ENCODE measurements around the gene ARPP19. TPM values are rescaled to one million over a fixed set of nuclear protein-coding genes. Genes with fewer than 3 reads are reported as not detected.
"Not testable (repeated sequence)": the region's sequence is repeated elsewhere in the genome, so short reads cannot be mapped to it uniquely, and the experiment has no call there.

The ARPP19 gene
- total RNA-seq, 2 experiments from 2014 or later, result 172 to 183 TPM

GRCh38 chr15:52565417-52566358, 3.1 kb downstream of the ARPP19 start:
- H3K36me3 Mint-ChIP-seq, result peaks cover 13% of the 10 kb centered on the region
- DNase-seq; intact Hi-C loops (cut with micrococcal nuclease); H3K9me3 Mint-ChIP-seq; H3K27me3 Mint-ChIP-seq; H3K4me3 Mint-ChIP-seq: not testable (repeated sequence)
- peak overlapping the region; percentile 63 for H3K27ac Mint-ChIP-seq
- ChIA-PET CTCF (interaction anchor here (0.9 to 1.3 kb wide), 4 partner anchors 13 to 308 kb away, joined by 3 to 4 read pairs (median 3); no protein-coding TSS in a partner anchor), POLR2A (interaction anchor here (0.6 to 1.8 kb wide), 5 partner anchors 9 to 349 kb away, joined by 3 to 6 read pairs (median 3); no protein-coding TSS in a partner anchor)
- peaks cover 56% of the 10 kb centered on the region for H3K4me1 Mint-ChIP-seq (ENCODE audit: low read depth)

GRCh38 chr15:52563501-52564060, 5.2 kb downstream of the ARPP19 start:
- Mint-ChIP-seq H3K4me1 (ENCODE audit: low read depth) (peaks cover 71% of the 10 kb centered on the region), H3K27me3 (no peaks in the 10 kb centered on the region), H3K36me3 (peaks cover 19% of the 10 kb centered on the region), H3K4me3 (no peak overlapping the region), H3K27ac (no peak overlapping the region), H3K9me3 (no peaks in the 10 kb centered on the region)
- CTCF ChIA-PET, result interaction anchor here (0.6 kb wide), 1 partner anchor 10 kb away, joined by 3 read pairs; no protein-coding TSS in a partner anchor
- DNase-seq, result no peak
- POLR2A ChIA-PET, result no interaction called here
- intact Hi-C loops (cut with micrococcal nuclease), result no loop called here

GRCh38 chr15:52559575-52559974, 9.3 kb downstream of the ARPP19 start:
- CTCF ChIA-PET, result interaction anchor here (0.7 to 3.9 kb wide), 12 partner anchors 13 to 303 kb away, joined by 3 to 19 read pairs (median 4); partner anchors contain the start of gene MYO5A
- intact Hi-C loops (cut with micrococcal nuclease), result loop anchor here (1.0 to 5.0 kb wide), 14 partner anchors 10 to 1652 kb away; partner anchors contain the start of genes AP4E1 and ARPP19
- Mint-ChIP-seq H3K9me3 (no peaks in the 10 kb centered on the region), H3K27me3 (no peaks in the 10 kb centered on the region), H3K4me1 (ENCODE audit: low read depth) (peaks cover 76% of the 10 kb centered on the region), H3K27ac (peak overlapping the region; percentile 97), H3K36me3 (peaks cover 21% of the 10 kb centered on the region), H3K4me3 (peak overlapping the region; percentile 25)
- POLR2A ChIA-PET, result interaction anchor here (0.7 to 2.8 kb wide), 21 partner anchors 10 to 553 kb away, joined by 3 to 13 read pairs (median 4); partner anchors contain the start of genes ARPP19 and MYO5A
- DNase-seq, result peak; percentile 83

- ChIA-PET CTCF (interaction anchor here (0.7 to 3.9 kb wide), 15 partner anchors 14 to 302 kb away, joined by 3 to 19 read pairs (median 5); partner anchors contain the start of gene MYO5A), POLR2A (interaction anchor here (0.7 to 2.8 kb wide), 21 partner anchors 10 to 553 kb away, joined by 3 to 13 read pairs (median 4); partner anchors contain the start of genes ARPP19, ATOSA and MYO5A)
- H3K36me3 Mint-ChIP-seq, result peaks cover 25% of the 10 kb centered on the region
- H3K27me3 Mint-ChIP-seq, result no peaks in the 10 kb centered on the region
- peak overlapping the region; percentile 97 for H3K27ac Mint-ChIP-seq
- peak; percentile 34 for DNase-seq
- peaks cover 75% of the 10 kb centered on the region for H3K4me1 Mint-ChIP-seq (ENCODE audit: low read depth)
- intact Hi-C loops (cut with micrococcal nuclease), result loop anchor here (1.0 to 5.0 kb wide), 14 partner anchors 10 to 1652 kb away; partner anchors contain the start of genes AP4E1 and ARPP19
- H3K4me3 Mint-ChIP-seq, result peak overlapping the region; percentile 64
- no peaks in the 10 kb centered on the region for H3K9me3 Mint-ChIP-seq
These were observed 9.8 kb downstream of the ARPP19 start for GRCh38 chr15:52559022-52559421.

- Mint-ChIP-seq H3K9me3 (no peaks in the 10 kb centered on the region), H3K4me3 (peak overlapping the region; percentile 37), H3K27me3 (no peaks in the 10 kb centered on the region), H3K36me3 (peaks cover 25% of the 10 kb centered on the region), H3K27ac (peak overlapping the region; percentile 97), H3K4me1 (ENCODE audit: low read depth) (peaks cover 72% of the 10 kb centered on the region)
- peak; percentile 84 for DNase-seq
- CTCF ChIA-PET, result interaction anchor here (0.8 to 3.9 kb wide), 8 partner anchors 9 to 296 kb away, joined by 3 to 19 read pairs (median 4); partner anchors contain the start of gene MYO5A
- intact Hi-C loops (cut with micrococcal nuclease), result loop anchor here (1.0 to 5.0 kb wide), 5 partner anchors 29 to 1651 kb away; partner anchors contain the start of gene AP4E1
- POLR2A ChIA-PET, result interaction anchor here (0.9 to 2.8 kb wide), 12 partner anchors 8 to 379 kb away, joined by 3 to 13 read pairs (median 6); partner anchors contain the start of genes ARPP19, ATOSA and MYO5A
These were observed 10.6 kb downstream of the ARPP19 start for GRCh38 chr15:52558196-52558595.

GRCh38 chr15:52557274-52557641, 11.6 kb downstream of the ARPP19 start:
- Mint-ChIP-seq H3K36me3 (peaks cover 21% of the 10 kb centered on the region), H3K4me3 (no peak overlapping the region), H3K27me3 (no peaks in the 10 kb centered on the region), H3K27ac (no peak overlapping the region), H3K4me1 (ENCODE audit: low read depth) (peaks cover 62% of the 10 kb centered on the region), H3K9me3 (no peaks in the 10 kb centered on the region)
- DNase-seq, result no peak
- CTCF ChIA-PET, result interaction anchor here (2.1 kb wide), 1 partner anchor 178 kb away, joined by 7 read pairs; no protein-coding TSS in a partner anchor
- intact Hi-C loops (cut with micrococcal nuclease), result loop anchor here (5.0 kb wide), 2 partner anchors 545 to 1650 kb away; partner anchors contain the start of gene AP4E1
- POLR2A ChIA-PET, result interaction anchor here (1.8 kb wide), 1 partner anchor 12 kb away, joined by 9 read pairs; the partner anchor contains the start of gene ARPP19

- ChIA-PET CTCF (interaction anchor here (1.1 to 2.1 kb wide), 2 partner anchors 92 to 178 kb away, joined by 3 to 7 read pairs; no protein-coding TSS in a partner anchor), POLR2A (interaction anchor here (1.5 kb wide), 1 partner anchor 9 kb away, joined by 3 read pairs; no protein-coding TSS in a partner anchor)
- H3K27ac Mint-ChIP-seq, result no peak overlapping the region
- intact Hi-C loops (cut with micrococcal nuclease), result loop anchor here (5.0 kb wide), 2 partner anchors 544 to 1649 kb away; partner anchors contain the start of gene AP4E1
- no peaks in the 10 kb centered on the region for H3K27me3 Mint-ChIP-seq
- H3K36me3 Mint-ChIP-seq, result peaks cover 26% of the 10 kb centered on the region
- peaks cover 59% of the 10 kb centered on the region for H3K4me1 Mint-ChIP-seq (ENCODE audit: low read depth)
- no peak for DNase-seq
- no peak overlapping the region for H3K4me3 Mint-ChIP-seq
- no peaks in the 10 kb centered on the region for H3K9me3 Mint-ChIP-seq
These were observed 12.1 kb downstream of the ARPP19 start for GRCh38 chr15:52556524-52557273.

GRCh38 chr15:52552303-52552702, 16.5 kb downstream of the ARPP19 start:
- H3K27me3 Mint-ChIP-seq, result no peaks in the 10 kb centered on the region
- no peak overlapping the region for H3K4me3 Mint-ChIP-seq
- intact Hi-C loops (cut with micrococcal nuclease), result no loop called here
- CTCF ChIA-PET, result interaction anchor here (1.4 kb wide), 1 partner anchor 14 kb away, joined by 3 read pairs; no protein-coding TSS in a partner anchor
- no peaks in the 10 kb centered on the region for H3K9me3 Mint-ChIP-seq
- no peak for DNase-seq
- H3K4me1 Mint-ChIP-seq (ENCODE audit: low read depth), result peaks cover 22% of the 10 kb centered on the region
- POLR2A ChIA-PET, result no interaction called here
- peaks cover 50% of the 10 kb centered on the region for H3K36me3 Mint-ChIP-seq
- no peak overlapping the region for H3K27ac Mint-ChIP-seq

GRCh38 chr15:52551762-52552161, 17.1 kb downstream of the ARPP19 start:
- ChIA-PET POLR2A (no interaction called here), CTCF (interaction anchor here (0.7 kb wide), 1 partner anchor 221 kb away, joined by 3 read pairs; no protein-coding TSS in a partner anchor)
- Mint-ChIP-seq H3K36me3 (peaks cover 54% of the 10 kb centered on the region), H3K4me1 (ENCODE audit: low read depth) (peaks cover 17% of the 10 kb centered on the region), H3K27ac (no peak overlapping the region), H3K27me3 (no peaks in the 10 kb centered on the region), H3K4me3 (no peak overlapping the region), H3K9me3 (no peaks in the 10 kb centered on the region)
- intact Hi-C loops (cut with micrococcal nuclease), result no loop called here
- DNase-seq, result no peak

- DNase-seq; H3K9me3 Mint-ChIP-seq; POLR2A ChIA-PET; H3K27me3 Mint-ChIP-seq; H3K4me3 Mint-ChIP-seq; H3K27ac Mint-ChIP-seq; intact Hi-C loops (cut with micrococcal nuclease): not testable (repeated sequence)
- H3K4me1 Mint-ChIP-seq (ENCODE audit: low read depth), result peaks cover 12% of the 10 kb centered on the region
- CTCF ChIA-PET, result interaction anchor here (0.7 kb wide), 1 partner anchor 220 kb away, joined by 3 read pairs; no protein-coding TSS in a partner anchor
- H3K36me3 Mint-ChIP-seq, result peaks cover 55% of the 10 kb centered on the region
These were observed 17.6 kb downstream of the ARPP19 start for GRCh38 chr15:52551186-52551585.
